ENCODE data around the gene LHX3.
"Not testable (repeated sequence)": the region's sequence is repeated elsewhere in the genome, so short reads cannot be mapped to it uniquely, and the experiment has no call there.

DNA sequence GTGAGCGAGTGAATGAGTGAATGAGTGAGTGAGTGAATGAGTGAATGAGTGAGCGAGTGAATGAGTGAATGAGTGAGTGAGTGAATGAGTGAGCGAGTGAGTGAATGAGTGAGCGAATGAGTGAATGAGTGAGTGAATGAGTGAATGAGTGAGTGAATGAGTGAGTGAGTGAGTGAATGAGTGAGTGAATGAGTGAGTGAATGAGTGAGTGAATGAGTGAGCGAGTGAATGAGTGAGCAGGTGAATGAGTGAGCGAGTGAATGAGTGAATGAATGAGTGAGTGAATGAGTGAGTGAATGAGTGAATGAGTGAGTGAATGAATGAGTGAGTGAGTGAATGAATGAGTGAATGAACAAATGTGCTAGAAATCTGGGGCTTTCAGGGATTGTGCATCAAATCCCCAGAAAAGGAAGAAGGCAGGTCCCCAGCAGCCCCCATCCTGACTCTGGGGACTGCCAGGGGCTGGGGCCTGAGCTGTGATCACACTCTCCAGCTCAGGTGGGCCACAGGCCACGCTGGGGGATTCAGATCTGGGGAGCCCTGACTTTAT, 54.2 kb downstream of the LHX3 start:
- TF ChIP-seq POLR2A (IDR thresholded peaks at IDR 0.05), result not testable (repeated sequence)
- TF ChIP-seq, protein P1, sequence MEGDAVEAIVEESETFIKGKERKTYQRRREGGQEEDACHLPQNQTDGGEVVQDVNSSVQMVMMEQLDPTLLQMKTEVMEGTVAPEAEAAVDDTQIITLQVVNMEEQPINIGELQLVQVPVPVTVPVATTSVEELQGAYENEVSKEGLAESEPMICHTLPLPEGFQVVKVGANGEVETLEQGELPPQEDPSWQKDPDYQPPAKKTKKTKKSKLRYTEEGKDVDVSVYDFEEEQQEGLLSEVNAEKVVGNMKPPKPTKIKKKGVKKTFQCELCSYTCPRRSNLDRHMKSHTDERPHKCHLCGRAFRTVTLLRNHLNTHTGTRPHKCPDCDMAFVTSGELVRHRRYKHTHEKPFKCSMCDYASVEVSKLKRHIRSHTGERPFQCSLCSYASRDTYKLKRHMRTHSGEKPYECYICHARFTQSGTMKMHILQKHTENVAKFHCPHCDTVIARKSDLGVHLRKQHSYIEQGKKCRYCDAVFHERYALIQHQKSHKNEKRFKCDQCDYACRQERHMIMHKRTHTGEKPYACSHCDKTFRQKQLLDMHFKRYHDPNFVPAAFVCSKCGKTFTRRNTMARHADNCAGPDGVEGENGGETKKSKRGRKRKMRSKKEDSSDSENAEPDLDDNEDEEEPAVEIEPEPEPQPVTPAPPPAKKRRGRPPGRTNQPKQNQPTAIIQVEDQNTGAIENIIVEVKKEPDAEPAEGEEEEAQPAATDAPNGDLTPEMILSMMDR (IDR thresholded peaks at IDR 0.05), result not testable (repeated sequence)
